Effector CD4-positive, alpha-beta T cell (primary cell): ENCODE measurements around the gene DCAF17.
"Not testable (repeated sequence)": the region's sequence is repeated elsewhere in the genome, so short reads cannot be mapped to it uniquely, and the experiment has no call there.

Source experiments
- DNase-seq: peaks from one replicate; pipeline ENCODE4 v3.0.0-alpha.2; 2020

Gene DCAF17

GRCh38 chr2:171411214-171411613 is 22.8 kb upstream of the DCAF17 start:
- DNase-seq = no peak

DNA sequence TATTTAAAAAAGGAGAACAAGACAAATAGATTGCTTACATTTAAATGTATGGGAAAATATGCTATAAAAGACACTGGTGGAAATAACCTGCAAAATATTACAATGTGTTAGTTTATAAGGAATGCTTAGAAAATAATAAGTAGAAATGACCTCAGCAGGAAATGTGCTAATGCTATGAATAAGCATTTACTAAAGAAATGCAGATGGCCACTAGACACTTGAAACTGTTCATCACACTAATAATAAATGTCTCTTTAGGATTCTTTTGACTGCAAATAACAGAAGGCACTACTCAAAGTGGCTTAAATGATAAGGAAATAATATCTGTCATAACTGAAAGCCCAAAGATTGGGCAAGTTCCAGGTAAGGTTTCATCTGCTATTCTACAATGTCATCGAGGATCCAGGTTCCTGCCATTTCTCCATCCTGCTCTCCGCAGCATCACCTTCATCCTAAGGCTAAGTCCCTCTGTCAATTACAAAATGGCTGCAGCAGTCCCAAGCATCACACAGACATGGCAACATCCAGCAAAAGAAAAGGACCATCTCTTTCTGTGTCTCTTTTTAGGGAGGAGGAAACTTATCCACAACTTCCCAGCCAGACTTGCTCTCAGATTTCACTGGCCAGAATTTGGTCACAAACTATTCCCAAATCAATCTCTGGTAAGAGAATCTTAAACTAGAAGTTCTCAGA is 22.1 kb upstream of the DCAF17 start:
- DNase-seq = no peak

DNA sequence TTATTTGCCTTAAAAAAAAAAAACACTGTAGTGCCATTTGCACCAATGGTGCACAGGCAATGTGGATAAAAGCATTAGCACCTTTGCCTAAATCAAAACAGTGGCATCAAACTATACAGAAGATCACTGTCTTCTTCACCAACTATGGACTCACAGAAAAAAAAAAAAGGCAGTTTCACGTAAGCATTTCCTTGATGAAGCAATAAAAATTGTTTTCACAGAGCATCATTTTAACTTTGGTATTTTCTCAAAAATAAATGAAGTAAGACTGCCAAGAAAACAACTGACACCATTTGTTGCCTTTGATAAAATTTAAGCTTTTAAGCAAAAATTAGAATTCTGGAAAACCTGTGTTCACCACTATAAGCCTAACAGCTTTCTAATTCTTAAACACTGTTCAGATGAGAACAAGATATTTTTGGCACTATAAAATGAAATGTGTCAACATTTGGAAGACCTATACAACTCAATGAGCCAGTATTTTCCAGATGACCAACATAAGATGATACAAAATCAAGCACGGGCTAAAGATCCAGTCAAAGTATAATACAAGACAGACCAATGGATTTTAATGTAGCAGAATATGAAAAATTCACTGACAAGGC is 21.4 kb upstream of the DCAF17 start:
- no peak for DNase-seq

- DNase-seq = not testable (repeated sequence)
Measured at GRCh38 chr2:171414645-171415044, 19.4 kb upstream of the DCAF17 start.

DNA sequence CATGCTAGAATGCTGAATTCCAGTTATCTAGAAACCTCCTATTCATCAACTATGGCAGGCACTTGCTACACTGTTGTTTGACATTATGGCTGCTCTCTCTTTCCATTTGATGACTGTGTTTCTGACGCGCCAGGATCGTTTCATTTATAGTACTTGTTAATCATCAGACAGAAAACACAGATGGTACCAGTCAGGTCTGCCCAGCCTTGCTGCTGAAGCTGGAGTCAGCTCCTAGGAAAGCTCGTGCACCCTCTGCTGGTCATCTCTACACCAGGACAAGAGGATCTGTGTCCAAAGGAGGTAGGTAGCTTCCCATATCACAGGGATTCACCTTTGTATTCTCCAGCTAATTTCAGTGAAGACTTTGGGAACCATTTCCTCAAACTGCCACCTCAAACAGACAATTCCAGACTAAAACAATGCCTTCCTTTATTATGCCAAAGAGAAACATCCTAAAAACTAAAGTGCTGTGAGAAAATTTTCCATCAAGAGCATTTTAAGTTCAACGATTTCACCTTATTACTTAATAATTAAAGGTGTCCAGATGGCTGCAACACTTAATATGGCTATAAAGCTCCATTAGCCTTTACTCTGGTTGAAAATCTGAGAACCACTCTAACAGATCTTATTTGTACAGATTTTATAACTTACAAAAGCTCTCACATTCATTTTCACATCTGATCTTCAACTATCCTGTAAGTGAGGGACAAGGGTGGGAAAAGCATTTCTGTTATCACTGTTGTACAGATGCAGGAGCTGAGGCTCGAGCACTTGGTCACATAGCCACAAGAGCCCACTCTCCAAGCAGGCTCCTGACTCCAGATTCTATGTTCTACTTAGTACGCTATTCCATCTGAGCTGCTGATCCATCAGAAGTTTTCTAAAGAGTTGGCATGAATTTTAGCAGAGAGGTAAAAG is 17.8 kb upstream of the DCAF17 start:
- DNase-seq = peak; percentile 72

- no peak for DNase-seq
Measured at GRCh38 chr2:171419333-171419732, 14.7 kb upstream of the DCAF17 start.

GRCh38 chr2:171420728-171421563 is 13.1 kb upstream of the DCAF17 start:
- DNase-seq = no peak

GRCh38 chr2:171422710-171423495 is 11.1 kb upstream of the DCAF17 start:
- not testable (repeated sequence) for DNase-seq

GRCh38 chr2:171430516-171431410 is 3.3 kb upstream of the DCAF17 start:
- DNase-seq = no peak

DNA sequence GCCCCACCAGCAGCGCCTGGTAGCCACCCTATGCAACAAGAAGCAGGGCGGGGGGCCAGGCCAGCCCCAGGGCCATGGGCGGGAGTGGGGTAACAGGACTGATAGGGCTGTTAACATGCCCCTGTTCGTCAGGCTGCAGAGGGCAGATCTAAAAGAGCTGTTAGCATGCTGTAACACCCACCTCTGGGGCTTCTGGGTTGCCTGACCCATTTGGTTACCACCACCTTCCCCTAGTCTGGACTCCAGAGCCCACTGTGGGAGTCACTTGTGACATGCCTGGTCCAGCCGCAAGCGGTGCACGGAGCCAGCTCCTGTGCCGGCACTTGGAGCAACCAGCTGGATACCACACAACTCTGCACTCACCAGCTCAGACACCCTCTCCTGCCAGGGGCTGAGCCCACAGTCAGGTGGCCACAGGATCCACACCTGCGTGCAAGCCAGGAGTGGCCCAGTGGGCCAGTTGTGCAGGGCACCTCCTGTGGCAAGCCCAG is 2.3 kb upstream of the DCAF17 start:
- DNase-seq = no peak

- DNase-seq = no peak
Measured at GRCh38 chr2:171432206-171432968, 1.6 kb upstream of the DCAF17 start.

DNA sequence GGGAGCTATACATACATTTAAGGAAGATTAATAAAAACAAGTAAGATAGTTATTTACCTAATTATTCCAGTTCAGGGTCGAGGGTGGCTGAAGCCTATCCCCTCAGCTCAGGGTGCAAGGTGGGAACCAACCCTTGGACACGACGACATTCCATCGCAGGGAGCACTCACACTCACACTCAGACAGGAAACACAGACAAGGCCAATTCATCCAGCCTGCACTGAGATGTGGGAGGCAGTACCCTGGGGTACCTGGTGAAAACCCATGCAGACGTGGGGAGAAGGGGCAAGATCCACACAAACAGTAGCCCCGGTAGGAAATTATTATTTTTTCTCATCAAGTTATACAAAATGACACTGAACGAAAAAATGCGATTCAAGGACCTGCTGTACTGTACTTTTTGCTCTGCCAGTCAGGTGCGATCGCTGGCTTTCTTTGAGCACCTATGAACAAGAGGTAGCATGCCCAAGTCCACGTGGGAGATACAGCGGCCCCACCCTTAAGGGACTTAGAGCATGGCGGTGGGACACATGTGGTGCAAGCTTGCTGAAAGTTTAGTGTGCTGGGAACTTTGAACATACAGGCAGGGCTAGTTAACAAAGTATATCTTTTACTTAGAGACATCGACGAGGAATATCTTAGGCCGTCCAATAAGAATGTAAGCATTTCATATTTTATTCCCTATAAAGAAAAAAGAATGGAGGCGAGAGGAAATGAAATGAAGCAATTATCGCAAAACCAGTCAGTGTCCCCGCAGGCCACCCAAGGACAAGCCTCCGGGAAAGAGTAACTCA is 860 bp upstream of the DCAF17 start:
- DNase-seq = peak; percentile 11

- no peak for DNase-seq
Measured at GRCh38 chr2:171433763-171434012, 338 bp upstream of the DCAF17 start, which contains the start of gene METTL8. METTL8 (minus strand) TSS chr2:171433990; CDS start chr2:171392185, 41,805 bp downstream.

DNA sequence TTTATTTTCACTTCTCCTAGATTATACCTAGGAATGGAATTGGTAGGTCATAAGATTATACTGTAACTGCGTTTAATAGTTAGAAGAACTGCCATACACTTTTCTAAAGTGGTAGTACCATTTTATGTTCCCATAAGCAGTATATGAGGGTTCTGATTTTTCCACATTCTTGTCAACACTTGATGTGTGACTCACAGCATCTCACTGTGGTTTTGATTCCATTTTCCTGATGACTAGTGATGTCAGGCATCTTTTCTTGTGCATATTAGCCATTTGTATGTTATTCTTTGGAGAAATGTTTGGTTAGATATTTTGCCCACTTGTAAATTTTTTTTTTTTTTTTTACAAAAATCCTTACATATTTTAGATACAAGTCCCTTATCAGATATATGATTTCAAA is 2.3 kb downstream of the DCAF17 start:
- no peak for DNase-seq

GRCh38 chr2:171441470-171441869 is 7.4 kb downstream of the DCAF17 start:
- no peak for DNase-seq

DNA sequence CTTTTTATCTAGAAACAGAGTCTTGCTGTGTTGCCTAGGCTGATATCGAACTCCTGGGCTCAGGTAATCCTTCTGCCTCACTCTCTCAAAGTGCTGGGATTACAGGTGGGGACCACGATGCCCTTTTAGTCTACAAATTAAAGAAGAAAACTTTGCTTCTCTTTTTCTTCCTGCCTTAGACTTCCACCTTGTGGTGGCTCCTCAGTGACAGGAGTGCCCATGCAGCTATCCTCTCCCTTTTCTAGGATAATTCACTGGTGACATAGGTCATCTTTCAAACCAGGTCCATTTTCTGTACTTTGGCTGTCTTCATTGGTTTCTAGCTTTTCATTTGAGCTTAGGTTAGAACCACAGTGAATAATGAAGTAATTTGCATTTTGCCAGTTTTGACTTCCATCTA is 13.6 kb downstream of the DCAF17 start:
- no peak for DNase-seq

- DNase-seq = no peak
Measured at GRCh38 chr2:171451074-171451473, 17.0 kb downstream of the DCAF17 start.

DNA sequence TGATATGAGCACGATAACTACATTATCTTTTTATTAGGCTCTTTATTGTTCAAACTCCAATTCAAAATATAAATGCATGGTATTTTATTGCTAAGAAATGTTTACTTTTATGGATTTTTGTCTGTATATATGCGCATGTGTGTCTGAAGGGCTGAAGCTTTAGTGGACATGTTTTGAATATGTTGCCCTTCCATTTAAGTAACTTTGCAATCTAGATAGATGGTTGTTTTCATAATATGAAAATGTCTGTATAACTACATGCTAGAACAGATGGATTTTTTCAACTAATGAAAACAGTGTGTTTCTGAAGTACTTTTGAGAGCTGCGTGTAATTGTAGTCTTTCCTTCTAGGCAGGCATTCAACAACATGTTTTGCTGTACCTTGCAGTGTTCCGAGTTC is 18.7 kb downstream of the DCAF17 start:
- no peak for DNase-seq

DNA sequence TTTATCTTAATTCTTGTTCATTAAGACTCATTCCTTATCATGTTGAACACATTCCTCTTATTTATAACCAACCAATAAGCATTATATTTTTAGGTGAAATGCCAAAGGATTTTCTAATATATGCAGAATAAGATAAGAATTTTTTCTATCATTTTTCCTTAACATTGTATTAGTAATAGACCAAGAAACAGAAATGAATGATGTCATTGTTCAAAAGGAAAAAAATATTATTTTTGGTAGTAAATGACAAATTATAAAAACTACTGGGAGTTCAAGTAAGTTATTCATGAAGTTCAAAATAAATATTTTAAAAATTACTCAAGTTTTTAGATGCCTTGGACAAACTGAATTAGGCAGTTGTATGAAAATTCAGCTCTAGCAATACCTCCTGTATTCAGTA is 25.5 kb downstream of the DCAF17 start:
- no peak for DNase-seq
